Panc1 (cell line): ENCODE results near the gene BTBD9. TPM values are rescaled to one million over a fixed set of nuclear protein-coding genes. Genes with fewer than 3 reads are reported as not detected.

Experiments used
- ATAC-seq: fragments of 200-7000 bp; cut with Tn5 transposase; 2 replicates; pipeline ENCODE4 v1.9.1; 2020; ENCODE audit warnings: mild to moderate bottlenecking, moderate library complexity
- BruUV-seq: library from RNA; stranded (reverse); fragments of 400-500 nt; replicated peaks from 2 replicates; lab custom pipeline; 2021; lab: Mats Ljungman, UMichigan
- CTCF ChIA-PET: fragments of 300-600 bp; sonication (Branson Sonifier 250); formaldehyde crosslinking; loops from one replicate; lab custom pipeline; 2022; ENCODE audit warnings: antibody characterized with exemption; lab: Charles Lee
- POLR2A ChIA-PET: fragments of 300-600 bp; sonication (Branson Sonifier 250); formaldehyde crosslinking; loops from one replicate; lab custom pipeline; 2022; ENCODE audit warnings: antibody characterized with exemption; lab: Charles Lee
- DNase-seq: peaks from one replicate; pipeline ENCODE4 v3.0.0-alpha.2; 2010; ENCODE audit warnings: low read depth, low spot score
- H3K27ac ChIP-seq: 2 replicates; pipeline ENCODE4 v1.5.1; 2011; ENCODE audit warnings: mild to moderate bottlenecking, low read length, inconsistent platforms
- H3K27me3 ChIP-seq: fragments of 200-500 bp; sonication (Bioruptor generic); 2 replicates; pipeline ENCODE4 v1.6.0; 2014; ENCODE audit warnings: low read length, inconsistent platforms; ENCODE audit not compliant: control insufficient read depth, insufficient read depth
- H3K36me3 ChIP-seq: fragments of 200-500 bp; sonication (Bioruptor generic); 2 replicates; pipeline ENCODE4 v1.5.1; 2014; ENCODE audit warnings: inconsistent platforms, mild to moderate bottlenecking, low read length, moderate library complexity; ENCODE audit not compliant: control insufficient read depth, insufficient read depth
- H3K4me1 ChIP-seq: 2 replicates; pipeline ENCODE4 v1.5.1; 2011; ENCODE audit warnings: inconsistent platforms, mild to moderate bottlenecking, low read length, moderate library complexity; ENCODE audit not compliant: control insufficient read depth, insufficient read depth
- H3K4me3 ChIP-seq, 2 experiments: 2 replicates each; pipeline ENCODE4 v1.5.1; 2011 to 2012; ENCODE audit warnings: low read depth in 2 of 2, low read length in 2 of 2, mild to moderate bottlenecking in 2 of 2, inconsistent platforms in 1 of 2, moderate library complexity in 1 of 2
- H3K9me3 ChIP-seq: fragments of 200-500 bp; sonication (Bioruptor generic); 2 replicates; pipeline ENCODE4 v1.5.1; 2014; ENCODE audit warnings: low read depth, mild to moderate bottlenecking, inconsistent platforms, low read length, moderate library complexity; ENCODE audit not compliant: control insufficient read depth, insufficient read depth
- CTCF ChIP-seq: fragments of 450-650 bp; IDR thresholded peaks from 2 replicates; pipeline ENCODE4 v1.5.1; 2017; ENCODE audit warnings: mild to moderate bottlenecking
- POLR2AphosphoS5 ChIP-seq: IDR thresholded peaks from 2 replicates; pipeline ENCODE4 v1.6.1; 2012; ENCODE audit warnings: mild to moderate bottlenecking, low read depth, low read length, moderate library complexity
- REST ChIP-seq, 2 experiments: IDR thresholded peaks; 2 replicates each; pipeline ENCODE4 v1.6.1; 2011 to 2012; ENCODE audit warnings: low read depth in 2 of 2, control low read depth in 1 of 2, low read length in 1 of 2, mild to moderate bottlenecking in 1 of 2, moderate library complexity in 1 of 2; ENCODE audit not compliant: insufficient read depth in 1 of 2
- SIN3A ChIP-seq: IDR thresholded peaks from 2 replicates; pipeline ENCODE4 v1.6.1; 2012; ENCODE audit warnings: low read depth, mild to moderate bottlenecking, low read length, moderate library complexity, borderline replicate concordance; ENCODE audit not compliant: insufficient read depth
- TCF7L2 ChIP-seq: IDR thresholded peaks from 2 replicates; pipeline ENCODE4 v1.6.1; 2011; ENCODE audit warnings: mild to moderate bottlenecking, low read depth, low read length, inconsistent platforms
- in situ Hi-C: cut with HindIII; loops from 2 replicates; pipeline ENCODE4 v1.10.0; 2016; ENCODE audit warnings: low sequenced_read_pairs, low pct_unique_long_range_greater_than_20kb
- intact Hi-C: fragments of 100-400 bp; cut with micrococcal nuclease; formaldehyde crosslinking; loops from one replicate; pipeline ENCODE4 v1.10.0; 2022; ENCODE audit not compliant: unreplicated experiment
- total RNA-seq: library from RNA; stranded (reverse); gene quantifications from one replicate; pipeline ENCODE4 v1.2.1, GENCODE V29; 2021; ENCODE audit not compliant: unreplicated experiment

The BTBD9 gene
- total RNA-seq, 1 experiment from 2014 or later, result 12.8 TPM

GRCh38 chr6:38434051-38434450 lies 205.7 kb downstream of the BTBD9 start:
- no TSS peak for BruUV-seq
- no peak overlapping the region for H3K27ac ChIP-seq
- no peak for DNase-seq
- POLR2A ChIA-PET, result interaction anchor here (0.5 kb wide), 1 partner anchor 172 kb away, joined by 3 read pairs; no protein-coding TSS in a partner anchor
- H3K4me1 ChIP-seq, result peaks cover 7% of the 10 kb centered on the region
- no peaks in the 10 kb centered on the region for H3K36me3 ChIP-seq
- in situ Hi-C loops (no loop called here), intact Hi-C loops (no loop called here)
- H3K4me3 ChIP-seq, result no peak overlapping the region
- no peaks in the 10 kb centered on the region; the same call in 1 of the 2 replicates for H3K9me3 ChIP-seq
- CTCF ChIA-PET, result no interaction called here
- H3K27me3 ChIP-seq, result no peaks in the 10 kb centered on the region
- no peak for ATAC-seq
- TF ChIP-seq TCF7L2, result no peak
- no peak for TF ChIP-seq SIN3A
- TF ChIP-seq CTCF, result no peak
- no peak for TF ChIP-seq POLR2AphosphoS5
- TF ChIP-seq REST (IDR thresholded peaks at IDR 0.05; ENCODE audit: insufficient read depth in 1 of 2, low read depth in 2 of 2, low read length in 1 of 2), result no peak

- DNase-seq (no peak), ATAC-seq (no peak)
- in situ Hi-C loops (no loop called here), intact Hi-C loops (no loop called here)
- Histone ChIP-seq H3K4me1 (no peaks in the 10 kb centered on the region; the same call in 1 of the 2 replicates), H3K36me3 (no peaks in the 10 kb centered on the region), H3K27ac (no peak overlapping the region), H3K27me3 (no peaks in the 10 kb centered on the region), H3K9me3 (no peaks in the 10 kb centered on the region; the same call in 1 of the 2 replicates), H3K4me3 (no peak overlapping the region)
- TF ChIP-seq TCF7L2 (no peak), SIN3A (no peak), REST (IDR thresholded peaks at IDR 0.05; ENCODE audit: insufficient read depth in 1 of 2, low read depth in 2 of 2, low read length in 1 of 2) (no peak), CTCF (no peak), POLR2AphosphoS5 (no peak)
- BruUV-seq, result no TSS peak
- ChIA-PET POLR2A (no interaction called here), CTCF (no interaction called here)
Observed at GRCh38 chr6:38432479-38432878, 207.2 kb downstream of the BTBD9 start.
